ENCODE data around the gene TYK2. TPM values are rescaled to one million over a fixed set of nuclear protein-coding genes. Genes with fewer than 3 reads are reported as not detected.

Gene TYK2
- total and polyA plus RNA-seq, 9 of the 15 experiments (the other 6 are each of a cell fraction or from before 2014, with no cell fraction given) = 15.0 to 182 (median 85.9) TPM

- TF ChIP-seq JUN (IDR thresholded peaks at IDR 0.05; ENCODE audit: borderline replicate concordance, low read depth, low read length) (no peak), JUN (CRISPR knock-in tag; IDR thresholded peaks at IDR 0.05; ENCODE audit: borderline replicate concordance) (no peak), HCFC1 (IDR thresholded peaks at IDR 0.05; ENCODE audit: low read depth, low read length) (no peak), RFX5 (IDR thresholded peaks at IDR 0.05; ENCODE audit: low read depth, low read length) (no peak), RERE (CRISPR knock-in tag; IDR thresholded peaks at IDR 0.05; ENCODE audit: borderline replicate concordance) (no peak), E2F6 (IDR thresholded peaks at IDR 0.05; ENCODE audit: borderline replicate concordance in 1 of 2, extremely low read depth in 1 of 2, insufficient read depth in 1 of 2, insufficient read length in 1 of 2, low read depth in 1 of 2, low read length in 1 of 2, poor library complexity in 1 of 2, severe bottlenecking in 1 of 2) (peak in 1 of 2 experiments; percentile 64), RBFOX2 (IDR thresholded peaks at IDR 0.05; ENCODE audit: low read depth, low read length) (peak; percentile 71; the same call in 1 of the 2 replicates), AFF1 (IDR thresholded peaks at IDR 0.05; ENCODE audit: low read depth in 1 of 2, partially characterized antibody in 2 of 2) (no peak), SIN3A (IDR thresholded peaks at IDR 0.05; ENCODE audit: borderline replicate concordance in 2 of 2, control insufficient read depth in 1 of 2, low read depth in 2 of 2, low read length in 2 of 2) (peak in 1 of 2 experiments; percentile 15; a peak in 1 of 4 replicates), DACH1 (IDR thresholded peaks at IDR 0.05; ENCODE audit: partially characterized antibody) (no peak), ARID2 (IDR thresholded peaks at IDR 0.05) (no peak), CREB1 (IDR thresholded peaks at IDR 0.05) (peak; percentile 12; the same call in 1 of the 2 replicates), CREB1 (CRISPR knock-in tag; IDR thresholded peaks at IDR 0.05) (no peak), KAT2B (IDR thresholded peaks at IDR 0.05; ENCODE audit: low read depth, low read length) (no peak), POU5F1 (IDR thresholded peaks at IDR 0.05; ENCODE audit: borderline replicate concordance, low read depth, low read length, partially characterized antibody) (no peak), CHD2 (IDR thresholded peaks at IDR 0.05; ENCODE audit: low read depth, low read length) (peak; percentile 23; the same call in 1 of the 2 replicates), RB1 (IDR thresholded peaks at IDR 0.05; ENCODE audit: low read depth) (peak; percentile 42; the same call in 1 of the 2 replicates)
These were observed 38.9 kb upstream of the TYK2 start (continued) for GRCh38 chr19:10419200-10419645.

Measured in K562 (cell line).